IPS-20b (cell line): ENCODE data around the gene GPR45.

Source experiments
- H3K27ac ChIP-seq: one replicate; pipeline ENCODE4 v1.5.1; 2013; ENCODE audit warnings: low read length
- H3K27me3 ChIP-seq: 2 replicates; pipeline ENCODE4 v1.6.1; 2013; ENCODE audit warnings: mild to moderate bottlenecking, low read length, inconsistent platforms; ENCODE audit not compliant: insufficient read depth
- H3K36me3 ChIP-seq: 2 replicates; pipeline ENCODE4 v1.6.1; 2013; ENCODE audit warnings: low read depth, mild to moderate bottlenecking, inconsistent platforms, low read length, moderate library complexity; ENCODE audit not compliant: insufficient read depth
- H3K4me1 ChIP-seq: 2 replicates; pipeline ENCODE4 v1.6.1; 2013; ENCODE audit warnings: mild to moderate bottlenecking, control low read depth, inconsistent platforms, low read length, moderate library complexity; ENCODE audit not compliant: insufficient read depth
- H3K4me3 ChIP-seq: 2 replicates; pipeline ENCODE4 v1.5.1; 2013; ENCODE audit warnings: mild to moderate bottlenecking, low read length, inconsistent platforms
- H3K9ac ChIP-seq: 2 replicates; pipeline ENCODE4 v1.6.1; 2013; ENCODE audit warnings: low read depth, mild to moderate bottlenecking, inconsistent platforms, low read length, moderate library complexity
- H3K9me3 ChIP-seq: 2 replicates; pipeline ENCODE4 v1.6.1; 2013; ENCODE audit warnings: mild to moderate bottlenecking, low read depth, low read length, inconsistent platforms; ENCODE audit not compliant: insufficient read depth

The GPR45 gene, protein sequence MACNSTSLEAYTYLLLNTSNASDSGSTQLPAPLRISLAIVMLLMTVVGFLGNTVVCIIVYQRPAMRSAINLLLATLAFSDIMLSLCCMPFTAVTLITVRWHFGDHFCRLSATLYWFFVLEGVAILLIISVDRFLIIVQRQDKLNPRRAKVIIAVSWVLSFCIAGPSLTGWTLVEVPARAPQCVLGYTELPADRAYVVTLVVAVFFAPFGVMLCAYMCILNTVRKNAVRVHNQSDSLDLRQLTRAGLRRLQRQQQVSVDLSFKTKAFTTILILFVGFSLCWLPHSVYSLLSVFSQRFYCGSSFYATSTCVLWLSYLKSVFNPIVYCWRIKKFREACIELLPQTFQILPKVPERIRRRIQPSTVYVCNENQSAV

GRCh38 chr2:105241443-105241842, at the start of gene GPR45:
Gene GPR45 (plus strand): TSS chr2:105241743. CDS start chr2:105241859, 116 bp downstream.
- Histone ChIP-seq H3K36me3 (no peaks in the 10 kb centered on the region), H3K4me1 (no peaks in the 10 kb centered on the region), H3K27me3 (peaks cover 6% of the 10 kb centered on the region; the same call in 1 of the 2 replicates), H3K4me3 (no peak within 1 kb of the TSS), H3K9ac (no peak within 1 kb of the TSS), H3K9me3 (no peaks in the 10 kb centered on the region), H3K27ac (no peak within 1 kb of the TSS)

DNA sequence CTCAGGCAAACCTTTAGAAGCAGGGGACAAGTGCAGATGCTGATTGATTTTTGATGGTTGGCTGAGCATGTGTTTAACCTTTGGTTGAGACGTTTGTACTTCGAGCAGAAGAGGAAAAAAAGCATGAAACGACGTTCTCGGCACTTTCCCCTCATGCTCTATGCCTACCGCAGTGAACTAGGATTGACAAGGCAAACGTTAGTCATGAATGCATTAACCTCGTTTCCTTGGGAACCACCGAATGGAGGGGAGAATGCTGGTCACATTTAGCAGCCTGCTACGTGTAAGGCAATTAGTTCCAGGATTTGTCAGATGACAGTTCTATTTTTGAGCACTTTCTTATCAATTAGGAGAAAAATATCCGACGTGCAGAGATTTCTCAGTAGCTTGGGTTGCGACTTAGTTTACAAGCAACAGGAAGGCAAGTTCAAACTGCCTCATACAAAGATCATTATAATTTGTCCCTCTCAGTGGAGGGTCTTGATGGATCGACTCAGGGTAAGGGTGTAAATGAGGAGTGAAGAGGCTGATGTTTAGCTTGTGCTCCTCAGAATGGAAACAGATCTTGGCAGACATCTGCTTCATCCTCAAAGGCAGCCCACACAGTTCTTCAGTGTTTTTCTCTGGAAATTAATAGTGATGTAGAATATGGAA, 47.4 kb upstream of the GPR45 start:
- Histone ChIP-seq H3K27me3 (no peaks in the 10 kb centered on the region), H3K9me3 (peaks cover 15% of the 10 kb centered on the region), H3K27ac (no peak overlapping the region), H3K36me3 (no peaks in the 10 kb centered on the region), H3K9ac (no peak overlapping the region), H3K4me1 (peaks cover 4% of the 10 kb centered on the region; the same call in 1 of the 2 replicates), H3K4me3 (no peak overlapping the region)

DNA sequence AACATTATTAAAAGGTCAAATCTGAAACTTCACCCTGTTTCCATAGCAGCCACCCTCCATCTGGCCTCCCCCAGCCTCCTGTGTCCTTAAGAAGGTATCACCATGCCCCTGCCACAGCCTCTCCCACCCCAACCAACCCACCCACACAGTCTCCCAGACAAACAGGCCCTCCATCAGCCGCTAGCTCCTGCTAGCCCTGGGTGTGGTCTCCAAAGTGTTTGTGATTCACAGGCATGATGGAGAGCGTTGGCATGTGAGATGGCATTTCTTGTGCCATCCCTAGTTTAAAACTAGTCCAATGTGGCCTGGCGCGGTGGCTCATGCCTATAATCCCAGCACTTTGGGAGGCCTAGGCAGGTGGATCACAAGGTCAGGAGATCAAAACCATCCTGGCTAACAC, 44.9 kb upstream of the GPR45 start:
- H3K27me3 ChIP-seq = no peaks in the 10 kb centered on the region
- no peak overlapping the region for H3K27ac ChIP-seq
- H3K4me1 ChIP-seq = peaks cover 4% of the 10 kb centered on the region; the same call in 1 of the 2 replicates
- H3K9me3 ChIP-seq = peaks cover 4% of the 10 kb centered on the region
- H3K9ac ChIP-seq = no peak overlapping the region
- H3K4me3 ChIP-seq = no peak overlapping the region
- H3K36me3 ChIP-seq = no peaks in the 10 kb centered on the region

GRCh38 chr2:105215586-105216192, 25.9 kb upstream of the GPR45 start:
- H3K27me3 ChIP-seq = no peaks in the 10 kb centered on the region
- H3K9me3 ChIP-seq = no peaks in the 10 kb centered on the region
- no peak overlapping the region for H3K4me3 ChIP-seq
- no peak overlapping the region for H3K27ac ChIP-seq
- H3K9ac ChIP-seq = no peak overlapping the region
- H3K4me1 ChIP-seq = no peaks in the 10 kb centered on the region
- H3K36me3 ChIP-seq = no peaks in the 10 kb centered on the region

- Histone ChIP-seq H3K36me3 (no peaks in the 10 kb centered on the region), H3K27ac (no peak overlapping the region), H3K27me3 (no peaks in the 10 kb centered on the region), H3K9me3 (no peaks in the 10 kb centered on the region), H3K4me3 (no peak overlapping the region), H3K9ac (no peak overlapping the region), H3K4me1 (peaks cover 7% of the 10 kb centered on the region; the same call in 1 of the 2 replicates)
Measured at GRCh38 chr2:105220604-105221003, 20.9 kb upstream of the GPR45 start.

- Histone ChIP-seq H3K4me1 (peaks cover 7% of the 10 kb centered on the region; the same call in 1 of the 2 replicates), H3K27ac (no peak overlapping the region), H3K4me3 (no peak overlapping the region), H3K9ac (no peak overlapping the region), H3K36me3 (no peaks in the 10 kb centered on the region), H3K27me3 (no peaks in the 10 kb centered on the region), H3K9me3 (no peaks in the 10 kb centered on the region)
Measured at GRCh38 chr2:105224444-105224843, 17.1 kb upstream of the GPR45 start.

DNA sequence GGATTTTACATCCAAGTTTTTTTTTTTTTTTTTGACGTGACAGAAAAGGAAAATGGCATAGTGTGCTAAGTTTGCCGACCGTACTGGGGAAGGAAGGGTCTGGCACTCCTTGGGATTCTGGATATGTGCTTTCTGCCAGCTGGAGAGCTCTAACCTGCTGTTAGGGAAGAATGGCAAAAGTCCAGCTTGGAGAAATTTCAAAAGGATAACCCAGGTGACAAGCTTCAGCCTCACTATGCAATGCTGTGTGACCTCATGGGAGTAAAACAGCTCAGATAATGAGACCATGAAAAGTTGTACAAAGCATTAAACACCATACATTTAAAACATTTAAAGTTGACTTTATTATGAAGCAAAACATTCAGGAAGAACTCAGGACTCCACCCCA, 10.3 kb upstream of the GPR45 start:
- no peaks in the 10 kb centered on the region for H3K36me3 ChIP-seq
- H3K4me1 ChIP-seq = no peaks in the 10 kb centered on the region; the same call in 1 of the 2 replicates
- H3K9ac ChIP-seq = no peak overlapping the region
- no peak overlapping the region for H3K4me3 ChIP-seq
- H3K27me3 ChIP-seq = 0 out of 2 replicates have a peak, but pooled peaks cover 4% of the 10 kb centered on the region
- H3K27ac ChIP-seq = no peak overlapping the region
- no peaks in the 10 kb centered on the region for H3K9me3 ChIP-seq

GRCh38 chr2:105235388-105236059, 6.0 kb upstream of the GPR45 start:
- Histone ChIP-seq H3K9me3 (no peaks in the 10 kb centered on the region), H3K9ac (no peak overlapping the region), H3K36me3 (no peaks in the 10 kb centered on the region), H3K27ac (no peak overlapping the region), H3K27me3 (peaks cover 9% of the 10 kb centered on the region; the same call in 1 of the 2 replicates), H3K4me1 (no peaks in the 10 kb centered on the region; the same call in 1 of the 2 replicates), H3K4me3 (no peak overlapping the region)

DNA sequence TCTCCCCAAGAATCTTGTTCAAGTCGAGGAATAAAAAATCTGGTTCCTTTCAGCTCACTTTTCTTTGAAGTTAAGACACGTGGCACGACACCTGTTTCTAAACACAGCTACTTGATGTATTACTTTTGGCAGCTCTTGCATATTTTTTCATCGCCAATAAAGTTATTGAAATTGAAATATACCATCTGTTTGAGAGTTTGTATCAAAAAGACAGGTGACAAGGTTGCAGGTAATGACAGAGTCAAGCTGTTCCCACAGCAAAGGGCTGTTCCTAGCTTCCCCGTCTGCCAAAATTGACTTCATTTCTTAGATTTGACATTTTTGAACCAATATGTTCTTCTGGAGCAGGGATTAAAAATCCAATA, 5.5 kb upstream of the GPR45 start:
- Histone ChIP-seq H3K27me3 (peaks cover 9% of the 10 kb centered on the region; the same call in 1 of the 2 replicates), H3K9ac (no peak overlapping the region), H3K36me3 (no peaks in the 10 kb centered on the region), H3K4me1 (no peaks in the 10 kb centered on the region; the same call in 1 of the 2 replicates), H3K9me3 (no peaks in the 10 kb centered on the region), H3K4me3 (no peak overlapping the region), H3K27ac (no peak overlapping the region)

- no peak overlapping the region for H3K9ac ChIP-seq
- no peak overlapping the region for H3K4me3 ChIP-seq
- H3K27ac ChIP-seq = no peak overlapping the region
- H3K4me1 ChIP-seq = no peaks in the 10 kb centered on the region; the same call in 1 of the 2 replicates
- no peaks in the 10 kb centered on the region for H3K9me3 ChIP-seq
- peaks cover 9% of the 10 kb centered on the region; the same call in 1 of the 2 replicates for H3K27me3 ChIP-seq
- H3K36me3 ChIP-seq = no peaks in the 10 kb centered on the region
Measured at GRCh38 chr2:105237045-105237765, 4.3 kb upstream of the GPR45 start.
